HG02763 (cell line): ENCODE results near the gene RBM20.
A peak's percentile ranks its signal among the peaks of the same experiment; 100 is the strongest.

Experiments
- ATAC-seq: cut with Tn5 transposase; IDR thresholded peaks from one replicate; pipeline ENCODE4 v1.9.1; 2021; ENCODE audit warnings: mild to moderate bottlenecking, moderate library complexity; ENCODE audit not compliant: unreplicated experiment

RBM20 gene

DNA sequence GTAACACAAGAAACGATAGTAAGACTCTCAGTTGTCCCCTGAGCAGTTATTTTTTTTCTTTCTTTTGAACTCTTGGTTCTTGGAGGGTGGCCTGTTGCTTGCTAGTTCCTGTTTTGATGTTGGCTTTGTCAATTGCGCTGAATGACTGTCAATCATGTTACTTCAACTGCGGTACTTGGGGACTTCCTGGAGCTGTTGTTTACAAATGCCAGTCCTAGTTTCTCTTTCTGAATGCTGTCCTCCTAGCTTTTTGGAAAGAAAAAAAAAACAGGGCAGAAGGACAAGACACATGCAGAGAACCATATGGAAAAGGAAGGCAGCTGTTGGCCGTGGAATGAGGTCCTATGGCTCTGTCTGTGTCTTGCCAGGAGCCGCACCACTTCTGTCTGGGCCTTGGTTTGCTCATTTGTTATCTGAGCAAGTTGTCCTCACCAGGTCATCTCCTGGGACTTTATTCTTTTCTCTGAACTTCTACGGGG lies 220.6 kb downstream of the RBM20 start:
- peak; percentile 56 for ATAC-seq

GRCh38 chr10:110865186-110865808 lies 221.2 kb downstream of the RBM20 start:
- ATAC-seq = no peak

- no peak for ATAC-seq
Observed at GRCh38 chr10:110865809-110866482, 221.8 kb downstream of the RBM20 start.

GRCh38 chr10:110867011-110867806 lies 223.1 kb downstream of the RBM20 start:
- peak; percentile 20 for ATAC-seq

DNA sequence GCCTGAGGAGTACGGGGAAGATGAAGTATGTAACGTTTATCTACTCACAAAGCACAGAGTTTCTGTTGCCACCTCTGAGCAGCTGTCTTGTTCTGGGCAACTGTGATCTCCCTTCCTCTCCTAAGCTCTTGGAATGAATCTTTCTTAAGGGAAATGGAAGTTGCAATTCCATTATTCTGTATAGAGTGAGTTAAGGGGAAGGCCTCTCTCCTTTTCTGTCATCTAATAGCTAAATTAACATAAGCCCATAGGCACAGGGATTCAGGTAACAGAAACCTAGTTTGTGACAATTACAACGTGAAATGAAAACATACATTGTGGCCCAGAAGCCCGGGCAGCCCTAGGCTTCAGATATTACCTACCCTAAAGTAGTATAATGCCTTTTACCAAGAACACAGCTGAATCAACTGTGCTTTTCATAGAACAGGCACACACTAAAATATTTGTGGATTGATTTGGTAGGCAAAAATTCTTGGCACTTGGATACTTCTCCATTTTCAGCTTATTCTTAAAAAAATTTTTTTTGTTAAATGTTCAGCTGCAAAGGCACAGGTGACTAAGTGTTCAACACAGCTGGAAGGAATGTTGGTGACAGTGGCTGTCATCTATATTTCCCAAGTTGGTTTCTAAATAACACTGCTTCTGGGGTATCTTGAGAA lies 223.8 kb downstream of the RBM20 start:
- no peak for ATAC-seq

DNA sequence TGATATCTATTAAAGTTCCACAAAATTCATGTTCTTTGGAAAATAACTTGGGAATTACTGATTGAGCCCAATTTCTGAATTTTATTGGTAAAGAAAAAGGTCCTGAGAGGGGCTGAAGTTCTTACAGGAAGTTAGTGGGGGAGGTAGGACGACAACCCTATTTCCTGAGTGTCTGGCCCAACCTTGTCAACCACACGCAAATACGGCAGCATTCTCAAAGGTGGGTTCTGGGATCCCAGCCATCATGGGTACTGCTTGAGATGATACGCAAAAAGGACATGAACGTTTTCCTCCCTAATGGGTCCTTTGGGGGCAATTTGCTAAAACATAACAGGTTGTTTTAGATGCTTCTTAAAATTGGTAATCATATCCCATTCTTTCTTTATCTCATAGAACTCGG lies 224.8 kb downstream of the RBM20 start:
- no peak for ATAC-seq

- ATAC-seq = no peak
Observed at GRCh38 chr10:110870823-110871297, 226.7 kb downstream of the RBM20 start.

DNA sequence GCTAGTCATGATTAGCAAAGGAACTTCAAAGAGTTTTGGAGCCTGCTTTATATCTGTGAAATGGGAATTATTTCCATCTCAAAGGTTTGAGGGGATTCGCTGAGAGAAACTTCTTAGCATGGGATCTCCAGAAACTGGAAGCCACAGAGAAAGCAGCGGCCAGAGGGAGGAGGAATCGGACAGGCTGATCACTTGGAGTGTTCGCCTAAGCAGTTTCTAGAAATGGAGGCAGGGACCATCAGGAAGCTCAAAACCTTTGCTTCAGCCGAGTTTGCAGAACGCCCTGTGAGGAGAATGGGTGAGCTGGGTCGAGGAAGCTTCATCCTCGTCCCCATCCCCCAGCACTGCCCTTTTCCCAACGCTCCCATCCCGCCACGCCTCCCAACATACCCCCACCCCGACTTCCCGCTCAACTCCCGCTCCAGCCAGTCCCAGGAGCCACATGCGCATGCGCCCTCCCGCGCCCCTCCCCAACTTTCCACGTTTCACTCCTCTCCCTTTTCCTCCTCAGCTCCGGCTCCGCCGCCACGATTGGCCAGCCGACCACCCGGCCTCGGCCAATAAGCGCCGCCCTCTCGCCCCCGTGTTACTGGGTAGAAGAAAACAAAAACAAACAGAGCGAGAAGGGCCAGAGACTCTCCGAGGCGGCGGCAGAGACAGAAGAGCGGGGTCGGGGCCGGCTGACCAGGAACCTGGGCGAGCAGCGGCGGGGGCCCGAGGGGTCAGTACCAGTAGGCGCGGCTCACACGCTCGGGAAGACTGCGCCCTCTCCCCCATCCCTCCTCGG lies 227.4 kb downstream of the RBM20 start, which contains the start of gene PDCD4:
Gene PDCD4, plus strand, starts transcription at position 631 of the 787 bp plus-strand sequence. CDS start 4,100 bp downstream, outside the sequence.
- ATAC-seq = peak; percentile 64

DNA sequence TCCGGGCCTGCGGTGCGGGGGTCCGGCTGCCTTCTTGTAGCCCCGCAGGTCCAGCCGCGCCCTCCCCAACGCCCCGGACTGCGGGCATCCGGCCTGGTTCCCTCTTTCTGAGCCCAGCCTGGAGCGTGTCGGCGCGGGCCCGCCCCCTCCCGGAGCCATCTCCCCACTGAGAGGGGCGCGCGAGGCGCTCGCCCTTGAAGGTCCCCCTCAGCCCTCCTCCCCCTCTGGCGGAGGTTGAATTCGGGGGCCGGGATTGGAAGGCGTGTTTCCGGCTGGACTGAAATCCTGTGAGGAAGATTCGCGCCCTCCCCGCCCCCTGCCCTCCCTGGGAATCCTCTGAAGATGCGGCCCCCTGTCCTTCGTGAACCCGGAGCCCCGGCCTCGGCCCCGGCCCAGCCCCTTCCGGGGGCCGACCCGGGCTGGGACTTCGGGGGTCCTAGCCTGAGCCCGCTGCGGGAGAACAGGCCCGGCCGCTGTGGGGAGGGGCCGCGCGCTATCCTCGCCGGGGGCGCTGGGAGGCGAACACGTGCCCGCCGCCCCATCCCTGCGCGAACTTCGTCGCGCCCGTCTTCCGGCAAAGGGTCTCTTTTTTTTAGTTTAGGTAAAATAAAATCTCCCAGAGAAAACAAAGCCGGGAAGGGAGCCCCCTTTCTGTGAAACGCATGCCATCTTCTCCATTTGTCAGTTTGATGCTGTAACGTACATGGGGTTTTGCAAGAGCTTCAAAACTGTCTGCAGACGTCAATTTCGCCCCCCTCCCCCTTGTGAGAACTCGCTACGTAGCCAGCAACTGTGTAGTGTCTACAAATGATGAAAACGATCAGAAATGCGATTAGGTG lies 228.2 kb downstream of the RBM20 start:
- ATAC-seq = peak; percentile 38

DNA sequence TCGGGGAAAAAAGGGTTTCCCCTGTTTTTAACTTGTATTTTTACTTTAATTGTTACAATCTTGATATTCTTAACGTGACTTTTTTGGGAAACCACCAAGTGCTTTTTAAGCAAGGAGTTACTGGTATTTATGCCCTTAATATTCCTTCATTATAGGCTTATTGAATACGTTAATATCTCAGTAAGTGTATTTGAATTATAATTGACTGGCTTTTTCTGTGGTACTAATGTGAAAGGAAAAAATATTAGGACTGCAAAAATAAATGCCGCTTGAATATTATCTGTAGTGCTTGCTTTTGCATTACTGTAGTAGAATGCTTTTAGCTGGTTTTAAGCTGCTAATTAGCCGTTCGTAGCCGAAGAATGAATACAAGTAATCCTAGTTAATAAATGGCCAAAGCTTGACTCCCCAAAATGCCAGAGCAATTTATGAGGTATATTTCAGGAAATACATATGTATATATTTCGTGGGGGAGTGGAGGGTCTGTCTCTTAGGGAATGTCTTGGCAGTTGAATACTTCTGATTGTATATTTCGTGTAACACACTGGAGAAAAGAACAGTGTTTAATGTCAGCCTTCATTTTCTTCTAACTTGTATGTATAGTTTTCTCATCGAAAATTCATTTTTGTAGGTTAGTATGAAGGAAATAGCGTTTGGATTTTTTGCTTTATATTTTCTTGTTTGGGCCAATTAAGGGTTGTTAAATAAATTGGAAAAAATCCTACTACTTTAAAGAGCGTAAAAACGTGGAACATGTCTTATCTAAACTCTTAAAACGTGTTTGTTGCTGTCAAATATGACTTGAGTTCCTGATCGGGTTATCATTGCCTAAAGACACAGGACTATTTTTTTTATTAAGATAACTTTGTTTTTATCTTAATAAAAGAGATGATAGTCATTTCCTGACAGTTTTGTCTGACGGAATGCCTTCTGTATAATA lies 229.1 kb downstream of the RBM20 start:
- ATAC-seq = no peak

- ATAC-seq = no peak
Observed at GRCh38 chr10:110873951-110874350, 229.8 kb downstream of the RBM20 start.

- no peak for ATAC-seq
Observed at GRCh38 chr10:110876000-110876399, 231.9 kb downstream of the RBM20 start.

GRCh38 chr10:110876788-110877187 lies 232.7 kb downstream of the RBM20 start:
- no peak for ATAC-seq

DNA sequence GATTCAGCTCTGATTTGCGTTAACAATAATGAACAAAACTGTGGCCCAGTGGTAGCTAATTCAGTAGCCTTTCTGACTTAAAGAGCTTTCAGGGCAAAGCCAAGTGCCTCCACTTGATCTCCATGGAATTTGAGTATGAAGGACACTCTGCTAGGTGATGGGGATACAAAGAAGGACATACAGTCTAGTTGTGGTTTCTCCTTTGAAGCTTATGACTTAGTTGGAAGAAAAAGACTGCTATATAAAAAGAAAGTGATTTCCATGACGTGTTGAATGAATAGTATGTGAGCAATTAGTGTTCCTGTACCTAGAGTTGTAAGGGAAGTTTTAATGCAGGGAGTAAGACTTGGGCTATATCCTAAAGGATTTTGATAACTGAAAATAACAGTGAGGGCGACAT lies 235.9 kb downstream of the RBM20 start:
- ATAC-seq = no peak

- ATAC-seq = no peak
Observed at GRCh38 chr10:110881247-110881646, 237.1 kb downstream of the RBM20 start.

DNA sequence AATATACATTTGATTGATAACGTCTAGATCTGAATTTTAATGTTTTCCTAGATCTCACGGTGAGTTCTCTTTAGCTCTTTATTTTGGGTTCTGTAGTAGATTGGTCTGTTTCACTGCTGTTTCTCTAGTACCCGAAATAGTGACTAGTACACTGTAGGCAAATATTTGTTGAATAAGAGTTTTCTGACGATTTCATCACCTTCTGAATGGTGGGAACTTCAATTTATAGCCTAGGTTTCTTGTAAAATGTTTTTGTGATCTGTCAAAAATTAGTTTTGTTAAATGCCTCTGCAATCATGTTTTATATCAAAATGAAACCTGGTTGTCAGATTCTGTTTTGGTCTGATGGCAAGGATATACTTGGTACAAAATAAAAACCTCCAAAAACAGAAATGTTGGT lies 237.8 kb downstream of the RBM20 start:
- ATAC-seq = no peak

GRCh38 chr10:110883924-110884323 lies 239.8 kb downstream of the RBM20 start:
- ATAC-seq = no peak
